GM23248 (cell line): ENCODE measurements around the gene DOP1A. TPM values are rescaled to one million over a fixed set of nuclear protein-coding genes. Genes with fewer than 3 reads are reported as not detected.

Experiments used
- DNase-seq: peaks from one replicate; pipeline ENCODE4 v3.0.0-alpha.2; 2015
- H2AFZ ChIP-seq: fragments of 200-600 bp; sonication (generic); 2 replicates; pipeline ENCODE4 v1.6.1; 2016; ENCODE audit warnings: antibody characterized with exemption
- H3F3A ChIP-seq: fragments of 200-600 bp; sonication (generic); 2 replicates; pipeline ENCODE4 v1.6.1; 2016; ENCODE audit warnings: mild to moderate bottlenecking, antibody characterized with exemption, mixed run types; ENCODE audit not compliant: insufficient read depth
- H3K27ac ChIP-seq: fragments of 200-600 bp; sonication (generic); 2 replicates; pipeline ENCODE4 v1.5.1; 2016; ENCODE audit warnings: mild to moderate bottlenecking
- H3K27me3 ChIP-seq: fragments of 200-600 bp; sonication (generic); replicated peaks from 2 replicates; pipeline ENCODE4 v1.6.1; 2016; ENCODE audit warnings: mild to moderate bottlenecking; ENCODE audit not compliant: insufficient read depth
- H3K36me3 ChIP-seq: fragments of 200-600 bp; sonication (generic); 2 replicates; pipeline ENCODE4 v1.6.1; 2016; ENCODE audit warnings: low read depth, mild to moderate bottlenecking
- H3K4me1 ChIP-seq: fragments of 200-600 bp; sonication (generic); 2 replicates; pipeline ENCODE4 v1.6.1; 2016; ENCODE audit warnings: mild to moderate bottlenecking; ENCODE audit not compliant: insufficient read depth
- H3K4me2 ChIP-seq: fragments of 200-600 bp; sonication (generic); one replicate; pipeline ENCODE4 v1.6.1; 2016; ENCODE audit warnings: mild to moderate bottlenecking; ENCODE audit not compliant: unreplicated experiment
- H3K4me3 ChIP-seq: fragments of 200-600 bp; sonication (generic); 2 replicates; pipeline ENCODE4 v1.5.1; 2016; ENCODE audit warnings: mild to moderate bottlenecking
- H3K79me2 ChIP-seq: fragments of 200-600 bp; sonication (generic); 2 replicates; pipeline ENCODE4 v1.6.1; 2016; ENCODE audit warnings: mild to moderate bottlenecking; ENCODE audit not compliant: insufficient read depth
- H3K9ac ChIP-seq: fragments of 200-600 bp; sonication (generic); 2 replicates; pipeline ENCODE4 v1.6.1; 2016; ENCODE audit warnings: mild to moderate bottlenecking
- H3K9me2 ChIP-seq: fragments of 200-600 bp; sonication (generic); 2 replicates; pipeline ENCODE4 v1.6.1; 2016; ENCODE audit warnings: mixed run types, mild to moderate bottlenecking, moderate library complexity; ENCODE audit not compliant: insufficient read depth
- H3K9me3 ChIP-seq: fragments of 200-600 bp; sonication (generic); one replicate; pipeline ENCODE4 v1.6.1; 2017; ENCODE audit warnings: low read depth
- H4K20me1 ChIP-seq: fragments of 200-600 bp; sonication (generic); 2 replicates; pipeline ENCODE4 v1.6.0; 2016; ENCODE audit not compliant: insufficient read depth
- EZH2 ChIP-seq: fragments of 200-600 bp; sonication (generic); IDR thresholded peaks from 2 replicates; pipeline ENCODE4 v1.6.1; 2018; ENCODE audit warnings: antibody characterized with exemption, mild to moderate bottlenecking; ENCODE audit not compliant: insufficient read depth, poor library complexity, severe bottlenecking
- EZH2phosphoT487 ChIP-seq: fragments of 200-600 bp; sonication (generic); IDR thresholded peaks from 2 replicates; pipeline ENCODE4 v1.6.1; 2018; ENCODE audit warnings: antibody characterized with exemption, moderate library complexity, mild to moderate bottlenecking, low read depth; ENCODE audit not compliant: insufficient read depth
- WGBS, 2 experiments: methylation state at CpG; one replicate each; pipeline ENCODE4 v1.1.6; 2015 to 2017; ENCODE audit warnings: low lambda C conversion rate in 2 of 2, low coverage in 1 of 2; ENCODE audit errors: missing lambda C conversion rate in 2 of 2; 5-methylcytosine and 5-hydroxymethylcytosine counted together
- in situ Hi-C: fragments of 300-500 bp; cut with MboI; formaldehyde crosslinking; loops from 2 replicates; pipeline ENCODE4 v1.15.0; 2020
- polyA plus RNA-seq: library from polyadenylated mRNA; unstranded; fragments of >200 nt; fragmentation: Nextera tagmentation; extraction: Ambion mirVana; gene quantifications from 2 replicates; pipeline ENCODE4 v1.2.1, GENCODE V29; 2016
- total RNA-seq: library from RNA; depleted of rRNA; stranded (reverse); fragments of >200 nt; shearing (Covaris generic); gene quantifications from 2 replicates; pipeline ENCODE4 v1.2.3, GENCODE V29; 2014; rRNA removed

Gene DOP1A
- total RNA-seq (9.4 and 18.2 TPM in 2 replicates), polyA plus RNA-seq (2.7 and 3.5 TPM in 2 replicates)

GRCh38 chr6:83067448-83068439 lies at the start of gene DOP1A:
Gene DOP1A, plus strand, starts transcription at chr6:83067671. Its CDS starts 29,307 bp downstream, at chr6:83096978.
- WGBS, 2 experiments: 1 to 2% methylated on average over 56 to 62 of the region's 78 CpGs
- H3F3A ChIP-seq: peaks cover under 1% of the 10 kb centered on the region; the same call in 1 of the 2 replicates
- H3K27me3 ChIP-seq: no peaks in the 10 kb centered on the region
- TF ChIP-seq EZH2phosphoT487 (no peak), EZH2 (no peak)
- H3K9ac ChIP-seq: peak within 1 kb of the TSS; percentile 84
- no peaks in the 10 kb centered on the region for H3K9me3 ChIP-seq
- in situ Hi-C loops: loop anchor here (10.0 to 25.0 kb wide), 2 partner anchors 447 to 705 kb away; partner anchors contain the start of genes PRSS35 and TPBG
- H3K36me3 ChIP-seq: no peaks in the 10 kb centered on the region
- peaks cover 15% of the 10 kb centered on the region for H3K4me1 ChIP-seq
- DNase-seq: peak; percentile 99
- no peaks in the 10 kb centered on the region for H3K9me2 ChIP-seq
- peak within 1 kb of the TSS; percentile 96 for H3K4me2 ChIP-seq
- H3K79me2 ChIP-seq: peaks cover 45% of the 10 kb centered on the region
- peak within 1 kb of the TSS; percentile 89 for H3K4me3 ChIP-seq
- peak within 1 kb of the TSS; percentile 95 for H2AFZ ChIP-seq
- H4K20me1 ChIP-seq: no peaks in the 10 kb centered on the region
- H3K27ac ChIP-seq: peak within 1 kb of the TSS; percentile 23; the same call in 1 of the 2 replicates

DNA sequence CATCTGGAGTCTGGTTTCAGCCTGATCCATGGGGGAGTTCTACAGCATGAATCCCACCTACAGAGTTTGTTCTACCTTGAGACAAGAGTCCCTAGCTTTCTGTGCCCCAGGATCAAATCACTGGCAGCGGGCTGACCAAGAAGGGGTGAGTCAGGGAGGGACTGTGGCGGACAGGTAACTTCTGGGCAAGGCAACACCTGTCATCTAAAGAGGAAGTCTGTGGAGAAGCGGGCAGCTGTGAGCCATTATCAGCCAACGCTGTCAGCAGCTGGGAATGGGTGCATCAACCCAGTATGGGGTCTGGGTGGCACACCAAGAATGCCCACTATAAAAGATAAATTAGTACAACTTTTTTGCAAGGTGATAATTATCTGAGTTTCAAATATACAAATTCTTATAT lies 47.7 kb upstream of the DOP1A start:
- no peak for DNase-seq
- H3F3A ChIP-seq: no peaks in the 10 kb centered on the region
- H3K9me3 ChIP-seq: no peaks in the 10 kb centered on the region
- no peaks in the 10 kb centered on the region for H4K20me1 ChIP-seq
- in situ Hi-C loops: no loop called here
- no peak overlapping the region for H3K9ac ChIP-seq
- no peak overlapping the region for H3K4me2 ChIP-seq
- no peak overlapping the region for H2AFZ ChIP-seq
- H3K79me2 ChIP-seq: no peaks in the 10 kb centered on the region
- no peaks in the 10 kb centered on the region for H3K4me1 ChIP-seq
- 96% methylated on average over 4 of the region's 4 CpGs for WGBS, 2 experiments
- H3K9me2 ChIP-seq: no peaks in the 10 kb centered on the region
- H3K27ac ChIP-seq: no peak overlapping the region
- TF ChIP-seq EZH2 (no peak), EZH2phosphoT487 (no peak)
- no peak overlapping the region for H3K4me3 ChIP-seq
- H3K36me3 ChIP-seq: no peaks in the 10 kb centered on the region
- H3K27me3 ChIP-seq: no peaks in the 10 kb centered on the region

- 94 to 99% methylated on average over 6 of the region's 6 CpGs for WGBS, 2 experiments
- TF ChIP-seq EZH2: no peak
- no peak for TF ChIP-seq EZH2phosphoT487
- no peak overlapping the region for H3K4me2 ChIP-seq
- 0 out of 2 replicates have a peak, but pooled peaks cover 3% of the 10 kb centered on the region for H3K36me3 ChIP-seq
- H3F3A ChIP-seq: no peaks in the 10 kb centered on the region
- H3K27ac ChIP-seq: no peak overlapping the region
- in situ Hi-C loops: no loop called here
- no peak overlapping the region for H3K9ac ChIP-seq
- H3K79me2 ChIP-seq: no peaks in the 10 kb centered on the region
- no peaks in the 10 kb centered on the region for H3K9me2 ChIP-seq
- no peaks in the 10 kb centered on the region for H4K20me1 ChIP-seq
- H2AFZ ChIP-seq: no peak overlapping the region
- H3K9me3 ChIP-seq: no peaks in the 10 kb centered on the region
- no peaks in the 10 kb centered on the region for H3K4me1 ChIP-seq
- DNase-seq: no peak
- H3K27me3 ChIP-seq: no peaks in the 10 kb centered on the region
- no peak overlapping the region for H3K4me3 ChIP-seq
Measured at GRCh38 chr6:83031689-83032088, 35.8 kb upstream of the DOP1A start.

- Histone ChIP-seq H3K4me3 (no peak overlapping the region), H3K27me3 (no peaks in the 10 kb centered on the region), H3K79me2 (no peaks in the 10 kb centered on the region), H3K27ac (no peak overlapping the region), H3F3A (no peaks in the 10 kb centered on the region), H2AFZ (no peak overlapping the region), H3K36me3 (0 out of 2 replicates have a peak, but pooled peaks cover 3% of the 10 kb centered on the region), H3K4me2 (no peak overlapping the region), H3K9me2 (no peaks in the 10 kb centered on the region), H3K9me3 (no peaks in the 10 kb centered on the region), H3K9ac (no peak overlapping the region), H3K4me1 (peaks cover 7% of the 10 kb centered on the region; the same call in 1 of the 2 replicates), H4K20me1 (no peaks in the 10 kb centered on the region)
- no peak for DNase-seq
- in situ Hi-C loops: no loop called here
- WGBS, 2 experiments: 95 to 96% methylated on average over 2 of the region's 2 CpGs
- no peak for TF ChIP-seq EZH2
- TF ChIP-seq EZH2phosphoT487: no peak
Measured at GRCh38 chr6:83038246-83038645, 29.2 kb upstream of the DOP1A start.
